HG03442 (cell line): ENCODE results near the gene CFH.
"Not testable (repeated sequence)": the region's sequence is repeated elsewhere in the genome, so short reads cannot be mapped to it uniquely, and the experiment has no call there.

Experiments
- ATAC-seq: cut with Tn5 transposase; IDR thresholded peaks from one replicate; pipeline ENCODE4 v1.9.1; 2021; ENCODE audit warnings: mild to moderate bottlenecking, moderate library complexity; ENCODE audit not compliant: unreplicated experiment

The CFH gene

DNA sequence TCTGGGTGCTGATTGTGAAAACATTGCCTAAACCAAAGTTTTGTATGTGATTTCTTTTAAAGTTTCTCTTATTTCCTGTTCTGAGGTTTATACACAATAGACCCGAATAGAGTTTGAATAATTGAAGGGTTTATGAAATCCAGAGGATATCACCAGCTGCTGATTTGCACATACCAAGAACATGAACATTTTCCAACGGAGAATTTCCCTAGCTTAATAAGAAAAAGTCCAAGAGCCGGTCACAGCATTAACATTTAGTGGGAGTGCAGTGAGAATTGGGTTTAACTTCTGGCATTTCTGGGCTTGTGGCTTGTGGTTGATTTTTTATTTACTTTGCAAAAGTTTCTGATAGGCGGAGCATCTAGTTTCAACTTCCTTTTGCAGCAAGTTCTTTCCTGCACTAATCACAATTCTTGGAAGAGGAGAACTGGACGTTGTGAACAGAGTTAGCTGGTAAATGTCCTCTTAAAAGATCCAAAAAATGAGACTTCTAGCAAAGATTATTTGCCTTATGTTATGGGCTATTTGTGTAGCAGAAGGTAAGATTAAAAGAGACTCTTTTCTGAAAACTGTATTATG, at the start of gene CFH:
TSS of gene CFH (plus strand) at position 407 of the 579 bp plus-strand sequence. CDS start at position 482, 75 bp downstream.
- no peak for ATAC-seq

DNA sequence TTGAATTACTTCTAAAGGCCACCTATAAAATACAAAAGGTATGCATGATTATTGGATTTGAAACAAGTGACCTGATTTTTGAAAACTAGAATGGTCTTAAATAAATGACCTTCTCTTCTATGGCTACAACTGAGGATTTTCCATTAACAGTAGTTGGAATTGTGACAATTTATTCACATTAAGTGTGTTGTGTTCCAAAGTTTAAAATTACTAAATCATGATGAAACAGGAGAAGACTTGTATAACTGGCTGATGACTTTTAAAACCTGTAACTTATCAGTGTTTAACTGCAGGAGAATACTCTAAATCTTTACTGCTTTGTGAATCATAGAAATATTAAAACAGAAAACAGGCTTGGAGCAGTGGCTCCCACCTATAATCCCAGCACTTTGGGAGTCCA, 48.2 kb upstream of the CFH start:
- no peak for ATAC-seq

DNA sequence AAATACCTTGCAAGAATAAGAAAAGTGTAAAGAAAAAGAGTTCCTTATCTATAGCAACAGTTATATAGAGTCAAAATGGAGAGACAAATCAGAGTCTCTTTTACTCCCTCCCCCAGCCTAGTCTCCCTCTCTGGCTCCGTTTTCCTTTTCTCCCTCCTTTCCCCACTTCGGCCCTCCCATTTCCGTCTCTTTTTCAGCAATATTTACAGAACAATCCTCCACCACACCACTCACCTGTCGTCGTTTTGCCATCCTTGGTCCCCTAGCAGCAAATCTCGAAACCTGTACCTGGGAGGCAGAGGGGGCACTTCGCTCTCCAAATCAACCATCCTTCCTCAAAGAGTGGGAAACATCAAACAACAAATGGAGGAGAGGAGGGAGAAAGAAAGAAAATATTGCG, 43.9 kb upstream of the CFH start:
- ATAC-seq: no peak

DNA sequence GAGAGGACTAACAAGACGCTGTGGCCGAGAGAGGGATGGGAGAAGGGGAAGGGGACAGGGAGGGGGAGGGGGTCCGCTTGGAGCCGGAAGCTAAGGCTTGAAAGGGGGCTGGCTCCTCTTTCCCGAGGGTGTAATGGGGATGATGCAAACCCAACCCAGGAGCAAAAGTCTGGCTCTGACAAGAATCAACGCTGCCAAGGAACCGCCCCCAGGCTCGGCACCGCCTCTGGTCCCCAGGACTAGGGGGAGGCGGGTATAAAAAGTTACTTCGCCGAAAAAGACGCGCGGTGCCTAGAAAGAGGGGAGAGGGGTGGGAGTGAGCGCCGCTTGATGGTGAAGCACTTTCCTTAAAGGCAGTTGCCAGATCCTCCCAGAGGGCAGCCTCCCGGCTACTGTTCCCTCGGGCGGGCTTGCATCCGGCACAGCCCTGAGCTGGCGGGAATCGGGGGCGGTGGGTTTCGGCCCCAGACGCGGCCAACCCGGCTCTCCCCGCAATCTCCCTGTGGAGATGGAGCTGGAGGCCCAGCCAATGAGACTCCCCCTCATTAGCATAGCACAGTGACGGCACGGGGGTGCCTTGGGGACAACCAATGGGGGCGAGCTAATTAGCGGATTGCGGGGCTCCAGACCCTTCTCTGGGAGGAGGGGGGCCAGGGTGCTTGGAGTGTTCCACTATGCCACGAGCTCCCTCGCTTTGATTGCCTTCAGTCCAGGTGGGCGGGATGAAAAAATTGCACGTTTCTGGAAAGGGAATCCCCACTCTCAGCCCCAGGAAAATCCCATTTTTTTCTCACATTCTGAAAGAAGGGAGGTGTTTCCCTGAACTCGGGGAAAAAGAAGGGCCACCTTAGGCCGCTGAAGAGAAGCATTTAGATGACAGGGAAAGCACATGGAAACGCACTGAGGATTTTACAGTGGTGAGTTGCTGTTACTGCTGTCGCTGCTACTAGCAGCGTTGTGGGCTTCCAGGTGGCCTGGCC, 43.2 kb upstream of the CFH start, which contains the start of gene KCNT2:
TSS of gene KCNT2 (minus strand) at position 51 of the 980 bp plus-strand sequence. CDS start 131 bp downstream, outside the sequence.
- no peak for ATAC-seq

DNA sequence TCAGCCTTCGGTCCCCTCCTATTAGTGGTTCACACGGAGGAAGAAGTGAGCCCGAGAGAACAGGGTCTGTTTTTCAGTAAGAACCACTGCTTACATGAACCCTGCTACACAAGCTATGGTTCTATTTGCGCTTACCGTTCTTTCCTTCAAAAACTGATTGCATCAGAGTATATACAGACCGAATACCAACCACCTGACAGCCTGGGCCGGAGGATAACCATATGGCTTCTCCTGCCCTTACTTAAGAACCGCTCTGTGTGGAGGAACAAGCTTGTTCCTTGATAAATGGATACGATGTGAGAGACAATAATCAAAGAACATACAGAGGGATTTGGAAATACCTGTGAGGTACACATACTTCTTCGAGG, 42.5 kb upstream of the CFH start:
- no peak for ATAC-seq

DNA sequence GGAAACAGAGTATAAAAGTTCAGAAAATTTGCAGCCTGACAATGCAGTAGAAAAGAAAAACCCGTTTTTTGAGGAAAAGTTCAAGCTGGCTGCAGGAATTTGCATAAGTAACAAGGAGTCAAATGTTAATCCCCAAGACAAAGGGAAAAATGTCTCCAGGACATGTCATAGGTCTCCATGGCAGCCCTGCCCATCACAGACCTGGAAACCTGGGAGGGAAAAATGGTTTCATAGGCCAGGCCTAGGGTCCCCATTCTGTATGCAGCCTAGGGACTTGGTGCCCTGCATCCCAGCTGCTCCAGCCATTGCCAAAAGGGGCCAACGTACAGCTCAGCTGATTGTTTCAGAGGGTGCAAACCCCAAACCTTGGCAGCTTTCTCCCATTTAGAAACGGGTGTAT, 40.0 kb upstream of the CFH start:
- ATAC-seq: no peak

DNA sequence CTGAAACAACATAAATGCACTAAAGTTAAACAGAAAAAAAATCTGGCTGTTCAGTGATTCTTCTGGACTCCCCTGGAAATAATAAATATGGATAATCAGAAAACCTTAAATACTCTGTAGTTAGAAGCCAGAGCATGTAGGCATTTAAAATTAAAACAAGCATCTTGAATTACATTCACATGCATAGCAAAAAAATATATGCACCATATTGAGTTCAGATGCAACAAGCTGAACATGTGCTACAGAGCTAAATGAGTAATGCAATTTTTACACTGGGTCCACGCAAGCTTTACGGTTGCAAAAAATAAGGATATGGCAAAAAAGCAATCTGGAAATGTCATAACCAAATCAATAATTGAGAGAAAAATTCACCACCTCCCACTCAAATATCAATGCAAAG, 32.1 kb upstream of the CFH start:
- ATAC-seq: no peak

DNA sequence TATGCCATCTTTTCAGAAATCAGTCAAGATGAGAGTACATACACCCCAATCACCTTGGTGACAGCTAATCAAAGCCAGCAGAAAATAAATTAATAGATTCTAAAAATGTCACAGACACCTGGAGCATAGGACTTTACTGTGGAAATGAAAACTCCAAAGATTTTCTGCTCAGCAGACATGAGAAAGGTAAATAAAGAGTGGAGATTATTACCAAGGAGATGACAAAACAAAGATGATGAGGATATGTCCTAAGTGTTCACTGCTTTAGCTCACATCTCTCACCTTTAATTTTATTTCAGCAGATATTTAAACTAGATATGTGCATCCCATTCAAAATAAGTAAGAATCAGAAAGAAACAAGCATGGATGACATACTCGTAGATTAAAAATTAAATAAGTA, 28.8 kb upstream of the CFH start:
- ATAC-seq: no peak

DNA sequence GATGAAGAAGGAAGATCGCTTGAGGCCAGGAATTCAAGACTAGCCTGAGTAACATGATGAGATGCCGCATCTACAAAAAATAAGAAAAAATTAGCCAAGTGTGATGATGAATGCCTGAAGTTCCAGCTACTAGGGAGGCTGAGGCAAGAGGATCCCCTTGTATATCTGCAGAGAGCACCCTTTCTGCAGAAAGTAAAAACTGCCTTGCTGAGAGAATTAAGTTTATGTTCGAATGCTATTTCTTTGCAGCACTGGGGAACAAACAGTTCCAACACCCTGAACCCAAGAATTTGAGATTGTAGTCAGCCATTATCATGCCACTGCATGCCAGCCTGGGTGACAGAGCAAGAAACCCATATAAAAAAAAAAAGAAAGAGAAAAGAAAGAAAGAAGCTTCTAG, 23.0 kb upstream of the CFH start:
- no peak for ATAC-seq

DNA sequence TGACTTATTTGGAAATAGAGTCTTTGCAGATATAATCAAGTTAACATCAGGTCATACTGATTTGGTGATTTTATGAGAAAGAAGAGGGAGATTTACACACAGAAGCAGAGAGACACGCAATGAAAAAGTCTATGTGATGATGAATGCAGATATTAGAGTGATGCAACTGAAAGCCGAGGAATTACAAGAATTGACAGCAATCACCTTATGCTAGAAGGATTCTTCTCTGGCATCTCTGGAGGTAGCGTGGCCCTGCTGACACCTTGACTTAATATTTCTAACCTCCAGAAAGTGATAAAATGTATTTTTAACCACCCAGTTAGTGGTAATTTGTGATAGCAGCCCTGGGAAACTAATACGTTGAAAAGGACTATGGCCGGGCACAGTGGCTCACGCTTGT, 14.2 kb upstream of the CFH start:
- no peak for ATAC-seq

DNA sequence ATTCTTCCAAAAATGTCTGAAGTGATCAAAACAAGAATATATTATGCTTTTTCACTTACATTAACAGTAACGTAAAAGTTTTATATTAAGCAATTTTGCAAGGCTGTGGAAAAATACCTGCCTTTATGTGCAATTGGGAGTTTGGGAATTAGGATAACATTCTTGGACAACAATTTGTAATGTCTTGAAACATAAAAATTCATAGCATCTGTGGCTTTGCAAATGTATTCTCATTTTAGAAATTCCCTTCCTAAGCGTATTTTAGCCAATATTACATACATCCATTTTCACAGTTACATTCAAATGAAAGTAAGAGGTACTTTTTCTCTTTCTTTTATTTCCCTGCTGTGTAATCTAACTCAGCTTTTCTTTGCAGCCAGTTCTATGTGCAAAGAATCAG, 13.4 kb upstream of the CFH start:
- no peak for ATAC-seq

DNA sequence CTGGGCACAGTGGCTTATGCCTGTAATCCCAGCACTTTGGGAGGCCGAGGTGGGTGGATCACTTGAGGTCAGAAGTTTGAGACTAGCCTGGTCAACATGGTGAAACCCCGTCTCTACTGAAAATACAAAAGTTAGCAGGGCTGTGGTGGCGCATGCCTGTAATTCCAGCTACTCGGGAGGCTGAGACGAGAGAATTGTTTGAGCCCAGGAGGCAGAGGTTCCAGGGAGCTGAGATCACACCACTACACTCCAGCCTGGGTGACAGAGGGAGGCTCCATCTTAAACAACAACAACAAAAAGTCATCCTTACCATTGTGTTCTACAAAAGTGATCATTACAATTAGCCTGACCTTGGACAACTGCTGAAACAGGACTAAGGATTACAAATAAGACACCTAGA, 12.6 kb upstream of the CFH start:
- ATAC-seq: not testable (repeated sequence)

DNA sequence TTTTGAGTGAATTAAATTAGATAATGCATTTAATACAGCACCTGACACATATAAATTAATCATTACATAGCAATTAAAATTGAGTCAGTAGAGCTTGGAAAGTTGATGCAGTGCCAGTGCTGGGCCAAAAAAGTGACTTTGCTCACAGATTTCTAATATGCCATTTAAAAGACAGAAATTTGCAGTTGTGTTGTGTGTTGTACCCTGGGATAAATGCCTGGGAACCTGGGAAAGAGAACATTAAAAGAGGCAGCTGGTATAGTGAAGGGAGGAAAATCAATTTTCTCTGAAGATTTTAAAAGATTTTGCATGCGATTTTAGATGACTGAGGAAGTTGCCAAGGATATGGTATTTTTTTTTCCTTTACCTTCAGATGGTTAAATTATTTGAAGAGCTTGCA, 10.9 kb upstream of the CFH start:
- no peak for ATAC-seq

DNA sequence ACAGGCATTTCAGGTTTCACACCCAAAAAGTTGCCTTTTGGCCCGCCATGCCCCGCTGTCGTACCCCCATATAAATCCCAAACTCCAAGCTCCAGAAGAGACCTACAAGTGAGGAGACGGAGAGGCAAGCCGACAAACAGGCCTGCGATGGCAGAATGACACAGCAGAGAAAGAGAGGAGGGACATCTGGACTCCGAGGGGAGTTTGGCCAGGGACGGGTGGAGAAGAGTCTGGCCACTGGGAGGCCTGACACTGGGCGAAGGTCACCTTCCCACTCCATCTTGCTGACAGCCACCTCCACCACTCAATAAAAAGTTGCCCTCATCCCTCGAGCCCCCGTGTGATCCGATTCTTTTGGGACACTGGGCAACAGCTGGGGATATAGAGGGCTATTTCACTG, 1.9 kb upstream of the CFH start:
- no peak for ATAC-seq

DNA sequence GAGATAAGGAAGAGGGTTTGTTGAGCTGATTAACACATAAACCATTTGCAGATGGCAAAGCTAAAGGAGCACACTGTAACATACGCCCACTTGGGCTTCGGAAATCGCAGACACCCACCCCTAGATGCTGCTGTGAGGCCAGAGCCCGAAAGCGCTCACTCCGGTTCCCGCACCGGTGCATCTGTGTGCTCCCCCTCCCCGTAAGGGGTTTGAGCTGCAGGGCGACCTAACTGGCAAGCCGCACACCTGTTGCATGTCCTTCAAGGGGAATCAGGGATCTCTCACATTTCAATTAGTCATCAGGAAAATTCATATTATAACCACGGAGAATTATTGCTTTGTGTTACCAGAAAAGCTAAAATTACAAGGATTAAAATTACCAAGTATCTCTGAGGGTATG, 1.4 kb upstream of the CFH start:
- ATAC-seq: no peak

DNA sequence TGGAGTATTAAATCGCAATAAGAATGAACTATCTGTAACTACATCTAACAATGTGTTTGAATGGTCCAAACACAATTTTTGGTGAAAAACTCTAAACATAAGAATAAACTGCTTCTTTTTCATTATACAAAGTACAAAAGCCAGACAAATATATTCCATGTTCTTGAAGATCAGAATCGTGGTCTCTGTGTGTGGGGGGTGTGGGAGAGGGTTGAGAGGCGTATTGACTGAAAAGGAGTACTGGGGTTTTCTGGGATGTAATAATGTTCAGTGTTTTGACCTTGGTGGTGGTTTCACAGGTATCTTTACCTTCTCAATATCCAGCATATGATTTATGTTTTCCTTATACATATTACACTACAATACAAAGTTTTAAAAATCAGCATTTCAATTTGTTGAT, 764 bp upstream of the CFH start:
- ATAC-seq: no peak

DNA sequence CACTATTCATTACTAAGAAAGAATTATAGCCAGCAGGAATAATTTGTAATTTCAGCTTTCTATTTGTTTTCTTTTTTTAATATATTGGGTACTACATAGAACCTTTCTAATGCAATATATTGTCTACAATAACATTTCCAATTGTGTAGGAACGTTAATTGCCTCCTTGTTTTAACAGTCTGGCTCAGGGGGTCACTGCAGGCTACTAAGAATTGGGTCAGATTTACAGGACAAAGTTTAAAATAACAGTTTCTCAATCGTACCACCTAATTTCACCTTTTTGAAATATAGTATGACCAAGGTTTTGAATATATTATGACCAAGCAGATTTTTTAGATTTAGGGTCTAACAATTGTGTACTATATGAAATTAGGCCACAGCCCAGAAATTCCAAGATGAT, 2.4 kb downstream of the CFH start:
- ATAC-seq: no peak

DNA sequence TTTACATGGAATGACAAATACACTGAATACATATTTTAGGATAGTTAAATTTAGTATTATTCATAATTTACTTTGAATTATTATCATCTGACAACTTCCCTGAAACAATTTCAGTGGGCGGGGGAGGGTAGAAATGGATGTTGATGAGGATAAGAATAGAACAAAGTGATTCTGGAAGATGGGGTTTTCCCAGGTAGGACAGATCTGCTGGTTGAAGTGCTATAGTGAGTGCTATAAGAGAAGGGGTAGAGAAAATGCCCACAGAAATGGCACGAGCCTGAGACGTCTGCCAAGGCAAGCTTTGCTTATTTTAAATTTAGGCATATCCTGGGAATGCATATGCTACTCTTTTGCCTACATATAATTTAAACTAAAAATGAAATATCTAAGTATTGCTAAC, 3.2 kb downstream of the CFH start:
- no peak for ATAC-seq

DNA sequence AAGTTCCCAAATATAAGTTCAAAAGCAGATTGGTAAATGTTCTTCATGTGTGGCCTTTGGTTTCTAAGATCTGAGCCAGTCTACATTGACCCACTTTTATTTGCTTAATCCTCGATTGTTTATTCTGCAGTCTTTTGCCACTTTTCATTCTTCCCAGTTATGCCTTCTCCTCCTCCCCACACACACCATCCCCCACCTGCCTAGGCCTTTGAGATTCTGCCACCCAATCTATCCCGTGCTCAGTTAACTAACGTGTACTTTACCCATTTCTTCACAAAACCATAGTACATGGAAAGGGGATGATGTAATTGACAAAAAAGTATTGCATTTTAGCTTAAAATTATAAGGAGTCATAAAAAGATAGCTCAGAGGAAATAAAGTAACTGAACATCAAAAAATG, 3.7 kb downstream of the CFH start:
- ATAC-seq: no peak

DNA sequence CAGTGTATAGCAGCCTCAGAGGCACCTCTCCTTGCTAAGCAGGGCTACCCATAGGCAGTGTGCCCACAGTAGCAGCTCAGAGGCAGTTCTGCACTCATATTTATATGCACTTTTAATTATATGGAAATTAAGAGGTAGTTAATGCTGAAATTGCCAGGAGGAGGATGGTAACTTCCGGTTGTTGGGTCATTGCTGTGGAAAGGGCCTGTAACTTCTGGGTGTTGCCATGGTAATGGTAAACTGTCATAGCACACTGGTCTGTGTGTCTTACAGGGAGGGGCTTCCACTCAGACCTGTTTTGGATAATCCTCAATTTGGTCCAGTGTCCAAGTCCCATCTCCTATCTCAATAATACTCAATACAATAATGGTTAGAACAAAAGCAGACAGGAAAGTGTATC, 7.6 kb downstream of the CFH start:
- no peak for ATAC-seq

DNA sequence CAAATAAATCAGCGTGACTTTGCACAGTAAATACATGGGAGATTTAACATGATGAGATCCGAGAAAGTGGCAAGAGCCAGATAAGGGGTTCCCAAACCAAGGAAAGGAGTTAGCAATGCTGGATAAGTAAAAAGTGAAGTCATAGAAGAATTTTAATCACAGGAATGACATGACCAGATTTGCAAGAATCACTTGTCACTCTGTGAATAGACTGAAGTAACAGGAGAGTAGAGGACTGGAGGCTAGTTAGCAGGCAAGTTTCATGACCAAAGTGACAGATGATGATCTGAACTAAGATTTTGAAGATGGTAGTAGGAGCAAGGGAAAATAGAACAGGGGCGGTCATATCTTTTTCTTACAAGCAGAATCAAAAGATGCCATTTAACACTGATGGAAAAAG, 8.4 kb downstream of the CFH start:
- no peak for ATAC-seq

DNA sequence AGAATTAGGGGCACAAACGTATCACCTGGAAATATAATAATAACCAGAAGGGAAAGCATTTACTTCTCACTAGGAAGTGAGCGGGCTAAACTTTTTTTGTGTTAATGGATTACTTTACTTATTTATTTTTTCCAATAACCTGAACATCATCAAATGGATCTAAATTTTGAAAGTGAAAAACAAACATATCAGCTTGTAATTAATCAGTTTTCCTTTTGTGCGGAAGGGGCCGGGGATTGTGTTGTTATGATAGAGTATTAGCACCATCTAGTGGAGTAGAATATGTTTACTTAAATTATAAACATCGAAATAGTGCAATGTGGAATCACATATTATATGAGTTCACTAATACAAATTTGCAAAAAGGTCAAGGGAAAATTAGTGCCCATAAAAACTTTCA, 9.0 kb downstream of the CFH start:
- peak; percentile 84 for ATAC-seq
